Upper lobe of right lung (tissue), 1 donor: ENCODE measurements around the gene SPATS2. TPM values are rescaled to one million over a fixed set of nuclear protein-coding genes. Genes with fewer than 3 reads are reported as not detected.
A peak's percentile ranks its signal among the peaks of the same experiment; 100 is the strongest.
"Not testable (repeated sequence)": the region's sequence is repeated elsewhere in the genome, so short reads cannot be mapped to it uniquely, and the experiment has no call there.

Experiments used
- ATAC-seq: fragments of 200-7000 bp; cut with Tn5 transposase; one replicate; pipeline ENCODE4 v1.9.1; 2020; ENCODE audit warnings: mild to moderate bottlenecking, moderate library complexity
- DNase-seq: peaks from one replicate; pipeline ENCODE4 v3.0.0-alpha.2; 2020
- H3K27ac ChIP-seq: fragments of 200-600 bp; one replicate; pipeline ENCODE4 v1.8.0; 2022
- H3K27me3 ChIP-seq: fragments of 200-600 bp; one replicate; pipeline ENCODE4 v1.8.0; 2022; ENCODE audit warnings: mild to moderate bottlenecking
- H3K36me3 ChIP-seq: fragments of 200-600 bp; one replicate; pipeline ENCODE4 v1.8.0; 2022
- H3K4me1 ChIP-seq: fragments of 200-600 bp; one replicate; pipeline ENCODE4 v1.8.0; 2022
- H3K4me3 ChIP-seq: fragments of 200-600 bp; one replicate; pipeline ENCODE4 v1.8.0; 2022; ENCODE audit warnings: mild to moderate bottlenecking
- H3K9me3 ChIP-seq: fragments of 200-600 bp; one replicate; pipeline ENCODE4 v1.8.0; 2022
- CTCF ChIP-seq: fragments of 200-600 bp; IDR thresholded peaks from one replicate; pipeline ENCODE4 v1.8.0; 2022; ENCODE audit warnings: antibody characterized with exemption
- intact Hi-C: fragments of 100-400 bp; cut with DNase I; formaldehyde crosslinking; loops from one replicate; pipeline ENCODE4 v1.11.0; 2022
- total RNA-seq: library from RNA; stranded (reverse); fragmentation: NEBNext Ultra II Directional; extraction: Animal tissue kit (Norgen Biotek cat#: 25700); gene quantifications from one replicate; pipeline ENCODE4 v1.2.1, GENCODE V29; 2021
- donor health status: DM: no; HTN: yes; CAD: no; lungs with severe emphysema.

The SPATS2 gene
- total RNA-seq, 1 donor from 2014 or later: 12.6 TPM

GRCh38 chr12:49503674-49504180, 136.5 kb downstream of the SPATS2 start:
- no peak for TF ChIP-seq CTCF
- no peak overlapping the region for H3K4me3 ChIP-seq
- peak overlapping the region; percentile 13 for H3K27ac ChIP-seq
- DNase-seq: no peak
- H3K36me3 ChIP-seq: no peaks in the 10 kb centered on the region
- no peaks in the 10 kb centered on the region for H3K27me3 ChIP-seq
- intact Hi-C loops: no loop called here
- no peaks in the 10 kb centered on the region for H3K4me1 ChIP-seq
- H3K9me3 ChIP-seq: no peaks in the 10 kb centered on the region
- ATAC-seq: no peak

GRCh38 chr12:49505672-49506071, 138.4 kb downstream of the SPATS2 start:
- ATAC-seq (no peak), DNase-seq (no peak)
- Histone ChIP-seq H3K36me3 (no peaks in the 10 kb centered on the region), H3K4me1 (no peaks in the 10 kb centered on the region), H3K9me3 (no peaks in the 10 kb centered on the region), H3K27ac (no peak overlapping the region), H3K4me3 (no peak overlapping the region), H3K27me3 (no peaks in the 10 kb centered on the region)
- TF ChIP-seq CTCF: no peak
- intact Hi-C loops: loop anchor here (5.0 kb wide), 1 partner anchor 143 kb away; no protein-coding TSS in a partner anchor

- intact Hi-C loops: loop anchor here (5.0 kb wide), 1 partner anchor 145 kb away; no protein-coding TSS in a partner anchor
- no peaks in the 10 kb centered on the region for H3K36me3 ChIP-seq
- no peaks in the 10 kb centered on the region for H3K27me3 ChIP-seq
- TF ChIP-seq CTCF: no peak
- ATAC-seq (no peak), DNase-seq (no peak)
- H3K27ac ChIP-seq: no peak overlapping the region
- H3K4me1 ChIP-seq: no peaks in the 10 kb centered on the region
- H3K9me3 ChIP-seq: no peaks in the 10 kb centered on the region
- H3K4me3 ChIP-seq: no peak overlapping the region
These were observed 139.9 kb downstream of the SPATS2 start for GRCh38 chr12:49507139-49507538.

- not testable (repeated sequence) for ATAC-seq, H3K9me3 ChIP-seq
- intact Hi-C loops: loop anchor here (5.0 kb wide), 1 partner anchor 147 kb away; no protein-coding TSS in a partner anchor
These were observed 142.4 kb downstream of the SPATS2 start for GRCh38 chr12:49509681-49510080.

GRCh38 chr12:49511410-49511809, 144.1 kb downstream of the SPATS2 start:
- intact Hi-C loops: no loop called here
- no peak overlapping the region for H3K27ac ChIP-seq
- DNase-seq (no peak), ATAC-seq (no peak)
- H3K9me3 ChIP-seq: no peaks in the 10 kb centered on the region
- H3K27me3 ChIP-seq: no peaks in the 10 kb centered on the region
- H3K36me3 ChIP-seq: no peaks in the 10 kb centered on the region
- no peak for TF ChIP-seq CTCF
- H3K4me1 ChIP-seq: no peaks in the 10 kb centered on the region
- no peak overlapping the region for H3K4me3 ChIP-seq

More at GRCh38 chr12:49509681-49510080, 142.4 kb downstream of the SPATS2 start:
- H3K36me3 ChIP-seq, H3K27me3 ChIP-seq, H3K27ac ChIP-seq, DNase-seq, H3K4me3 ChIP-seq, H3K4me1 ChIP-seq: not testable (repeated sequence)

GRCh38 chr12:49512546-49512945, 145.3 kb downstream of the SPATS2 start:
- Histone ChIP-seq H3K27me3 (no peaks in the 10 kb centered on the region), H3K4me1 (no peaks in the 10 kb centered on the region), H3K36me3 (no peaks in the 10 kb centered on the region), H3K9me3 (no peaks in the 10 kb centered on the region), H3K4me3 (no peak overlapping the region), H3K27ac (no peak overlapping the region)
- DNase-seq (no peak), ATAC-seq (no peak)
- TF ChIP-seq CTCF: no peak
- intact Hi-C loops: no loop called here
